ENCODE measurements around the gene STK32C. TPM values are rescaled to one million over a fixed set of nuclear protein-coding genes. Genes with fewer than 3 reads are reported as not detected.
A peak's percentile ranks its signal among the peaks of the same experiment; 100 is the strongest.

Gene STK32C
- total RNA-seq, 8 experiments from 2014 or later, result 7.3 to 31.0 (median 22.7) TPM

GRCh38 chr10:132229834-132230556 is 77.8 kb downstream of the STK32C start:
- peak in 6 of 8 experiments; percentile 41 to 91 (median 76) for ATAC-seq (replicated peaks in 6 of 8)
- in situ Hi-C loops (cut with MboI; ENCODE audit: low pct_unique_long_range_greater_than_20kb in 2 of 9, low sequenced_read_pairs in 9 of 9, unreplicated experiment in 9 of 9), result loop anchor here in 4 of 9 experiments (10.0 to 25.0 kb wide), 4 partner anchors 107 to 225 kb away; partner anchors contain the start of gene LRRC27 (in 1 of the 4)
- Histone ChIP-seq H3K27ac (no peak overlapping the region), H3K4me1 (replicated peaks in 1 of 2) (peaks cover 9 to 14% of the 10 kb centered on the region in 2 donors), H3K4me3 (no peak overlapping the region)
- WGBS, 10 experiments, result 60 to 100% (median 70%) methylated on average over 1 to 3 of the region's 36 CpGs; no CpG with 5 or more reads in 6 of the 10 experiments

GRCh38 chr10:132229096-132229495 is 78.7 kb downstream of the STK32C start:
- no peak overlapping the region for H3K27ac ChIP-seq
- H3K4me3 ChIP-seq, result no peak overlapping the region
- in situ Hi-C loops (cut with MboI; ENCODE audit: low pct_unique_long_range_greater_than_20kb in 2 of 9, low sequenced_read_pairs in 9 of 9, unreplicated experiment in 9 of 9), result loop anchor here in 4 of 9 experiments (10.0 to 25.0 kb wide), 4 partner anchors 108 to 226 kb away; partner anchors contain the start of gene LRRC27 (in 1 of the 4)
- WGBS, 10 experiments, result 46 to 100% (median 100%) methylated on average over 1 to 5 of the region's 6 CpGs; no CpG with 5 or more reads in 4 of the 10 experiments
- peaks cover 9 to 14% of the 10 kb centered on the region in 2 donors for H3K4me1 ChIP-seq (replicated peaks in 1 of 2)
- no peak for ATAC-seq (replicated peaks in 6 of 8)

GRCh38 chr10:132228616-132229015 is 79.1 kb downstream of the STK32C start:
- Histone ChIP-seq H3K27ac (no peak overlapping the region), H3K4me3 (no peak overlapping the region), H3K4me1 (replicated peaks in 1 of 2) (peaks cover 9 to 14% of the 10 kb centered on the region in 2 donors)
- in situ Hi-C loops (cut with MboI; ENCODE audit: low pct_unique_long_range_greater_than_20kb in 2 of 9, low sequenced_read_pairs in 9 of 9, unreplicated experiment in 9 of 9), result loop anchor here in 4 of 9 experiments (10.0 to 25.0 kb wide), 4 partner anchors 109 to 226 kb away; partner anchors contain the start of gene LRRC27 (in 1 of the 4)
- no peak for ATAC-seq (replicated peaks in 6 of 8)
- WGBS, 10 experiments, result 60 to 95% (median 93%) methylated on average over 1 to 8 of the region's 14 CpGs; no CpG with 5 or more reads in 7 of the 10 experiments

- ATAC-seq (replicated peaks in 6 of 8), result no peak
- no peak overlapping the region for H3K4me3 ChIP-seq
- WGBS, 10 experiments, result 67 to 100% (median 80%) methylated on average over 1 to 2 of the region's 29 CpGs; no CpG with 5 or more reads in 7 of the 10 experiments
- H3K27ac ChIP-seq, result no peak overlapping the region
- peaks cover 12 to 18% of the 10 kb centered on the region in 2 donors for H3K4me1 ChIP-seq (replicated peaks in 1 of 2)
- in situ Hi-C loops (cut with MboI; ENCODE audit: low pct_unique_long_range_greater_than_20kb in 2 of 9, low sequenced_read_pairs in 9 of 9, unreplicated experiment in 9 of 9), result loop anchor here in 4 of 9 experiments (10.0 to 25.0 kb wide), 4 partner anchors 109 to 227 kb away; partner anchors contain the start of gene LRRC27 (in 1 of the 4)
Observed at GRCh38 chr10:132227851-132228390, 79.8 kb downstream of the STK32C start.

- WGBS, 10 experiments, result 94 to 100% (median 100%) methylated on average over 1 to 7 of the region's 27 CpGs; no CpG with 5 or more reads in 7 of the 10 experiments
- H3K27ac ChIP-seq, result no peak overlapping the region
- in situ Hi-C loops (cut with MboI; ENCODE audit: low pct_unique_long_range_greater_than_20kb in 2 of 9, low sequenced_read_pairs in 9 of 9, unreplicated experiment in 9 of 9), result loop anchor here in 4 of 9 experiments (10.0 to 25.0 kb wide), 4 partner anchors 111 to 228 kb away; partner anchors contain the start of gene LRRC27 (in 1 of the 4)
- H3K4me1 ChIP-seq (replicated peaks in 1 of 2), result peaks cover 12 to 18% of the 10 kb centered on the region in 2 donors
- no peak overlapping the region for H3K4me3 ChIP-seq
- no peak for ATAC-seq (replicated peaks in 6 of 8)
Observed at GRCh38 chr10:132226586-132227405, 81.0 kb downstream of the STK32C start.

- ATAC-seq (replicated peaks in 6 of 8), result no peak
- H3K4me1 ChIP-seq (replicated peaks in 1 of 2), result peaks cover 11 to 12% of the 10 kb centered on the region in 2 donors
- WGBS, 10 experiments, result 60 to 86% (median 73%) methylated on average over 1 to 3 of the region's 8 CpGs; no CpG with 5 or more reads in 4 of the 10 experiments
- H3K27ac ChIP-seq, result no peak overlapping the region
- in situ Hi-C loops (cut with MboI; ENCODE audit: low pct_unique_long_range_greater_than_20kb in 2 of 9, low sequenced_read_pairs in 9 of 9, unreplicated experiment in 9 of 9), result loop anchor here in 4 of 9 experiments (10.0 to 25.0 kb wide), 4 partner anchors 111 to 229 kb away; partner anchors contain the start of gene LRRC27 (in 1 of the 4)
- no peak overlapping the region for H3K4me3 ChIP-seq
Observed at GRCh38 chr10:132225849-132226205, 81.9 kb downstream of the STK32C start.

GRCh38 chr10:132225073-132225848 is 82.5 kb downstream of the STK32C start:
- H3K27ac ChIP-seq, result no peak overlapping the region
- ATAC-seq (replicated peaks in 6 of 8), result no peak
- H3K4me1 ChIP-seq (replicated peaks in 1 of 2), result peaks cover 5 to 6% of the 10 kb centered on the region in 2 donors
- in situ Hi-C loops (cut with MboI; ENCODE audit: low pct_unique_long_range_greater_than_20kb in 2 of 9, low sequenced_read_pairs in 9 of 9, unreplicated experiment in 9 of 9), result loop anchor here in 4 of 9 experiments (10.0 to 25.0 kb wide), 4 partner anchors 112 to 230 kb away; partner anchors contain the start of gene LRRC27 (in 1 of the 4)
- H3K4me3 ChIP-seq, result no peak overlapping the region
- 87 to 95% methylated on average over 6 to 7 of the region's 25 CpGs; no CpG with 5 or more reads in 8 of the 10 experiments for WGBS, 10 experiments

GRCh38 chr10:132224343-132225072 is 83.2 kb downstream of the STK32C start:
- H3K4me3 ChIP-seq, result no peak overlapping the region
- H3K4me1 ChIP-seq (replicated peaks in 1 of 2), result peaks cover 3% of the 10 kb centered on the region in 2 donors
- no peak overlapping the region for H3K27ac ChIP-seq
- in situ Hi-C loops (cut with MboI; ENCODE audit: low pct_unique_long_range_greater_than_20kb in 2 of 9, low sequenced_read_pairs in 9 of 9, unreplicated experiment in 9 of 9), result loop anchor here in 7 of 9 experiments (10.0 to 25.0 kb wide), 6 partner anchors 113 to 413 kb away; partner anchors contain the start of gene LRRC27 (in 4 of the 7)
- WGBS, 10 experiments, result 40 to 75% (median 60%) methylated on average over 1 to 4 of the region's 20 CpGs; no CpG with 5 or more reads in 7 of the 10 experiments
- no peak for ATAC-seq (replicated peaks in 6 of 8)

GRCh38 chr10:132223611-132224342 is 84.0 kb downstream of the STK32C start:
- in situ Hi-C loops (cut with MboI; ENCODE audit: low pct_unique_long_range_greater_than_20kb in 2 of 9, low sequenced_read_pairs in 9 of 9, unreplicated experiment in 9 of 9), result loop anchor here in 6 of 9 experiments (10.0 to 25.0 kb wide), 6 partner anchors 114 to 414 kb away; partner anchors contain the start of gene LRRC27 (in 3 of the 6)
- peaks cover 3% of the 10 kb centered on the region in 2 donors for H3K4me1 ChIP-seq (replicated peaks in 1 of 2)
- WGBS, 10 experiments, result 95% methylated on average over 7 of the region's 23 CpGs; no CpG with 5 or more reads in 9 of the 10 experiments
- ATAC-seq (replicated peaks in 6 of 8), result peak in 4 of 8 experiments; percentile 2 to 5 (median 4)
- H3K27ac ChIP-seq, result no peak overlapping the region
- H3K4me3 ChIP-seq, result no peak overlapping the region

GRCh38 chr10:132223156-132223590 is 84.6 kb downstream of the STK32C start:
- peaks cover 3% of the 10 kb centered on the region in 2 donors for H3K4me1 ChIP-seq (replicated peaks in 1 of 2)
- in situ Hi-C loops (cut with MboI; ENCODE audit: low pct_unique_long_range_greater_than_20kb in 2 of 9, low sequenced_read_pairs in 9 of 9, unreplicated experiment in 9 of 9), result loop anchor here in 6 of 9 experiments (10.0 to 25.0 kb wide), 6 partner anchors 114 to 414 kb away; partner anchors contain the start of gene LRRC27 (in 3 of the 6)
- ATAC-seq (replicated peaks in 6 of 8), result peak; percentile 97 to 100 (median 99)
- 7 to 20% methylated on average over 1 to 4 of the region's 16 CpGs; no CpG with 5 or more reads in 8 of the 10 experiments for WGBS, 10 experiments
- no peak overlapping the region for H3K4me3 ChIP-seq
- H3K27ac ChIP-seq, result no peak overlapping the region

All from motor neuron (in vitro differentiated cells).